NCI-H460 (cell line): ENCODE results near the gene TRERF1. TPM values are rescaled to one million over a fixed set of nuclear protein-coding genes. Genes with fewer than 3 reads are reported as not detected.
"Not testable (repeated sequence)": the region's sequence is repeated elsewhere in the genome, so short reads cannot be mapped to it uniquely, and the experiment has no call there.

Experiments used
- DNase-seq: peaks from one replicate; pipeline ENCODE4 v3.0.0-alpha.2; 2016; ENCODE audit warnings: low read depth; ENCODE audit errors: extremely low read depth
- polyA plus RNA-seq: library from polyadenylated mRNA; depleted of rRNA; stranded (reverse); fragments of >200 nt; gene quantifications from 2 replicates; pipeline ENCODE4 v1.2.3, GENCODE V29; 2014; cell fraction: nucleus; rRNA removed
- total RNA-seq: library from RNA; depleted of rRNA; stranded (reverse); fragments of >200 nt; shearing (Covaris generic); gene quantifications from 2 replicates; pipeline ENCODE4 v1.2.3, GENCODE V29; 2014; rRNA removed

TRERF1 gene
- 2.1 and 2.8 TPM in 2 replicates for total RNA-seq
- polyA plus RNA-seq, result 4.5 and 5.9 TPM in 2 replicates

- DNase-seq, result peak; percentile 45
Measured at GRCh38 chr6:42451333-42452170, at the start of gene TRERF1. Gene TRERF1, minus strand, starts transcription at chr6:42451926. Its CDS starts 182,336 bp downstream, at chr6:42269590.

GRCh38 chr6:42498473-42499128 lies 46.9 kb upstream of the TRERF1 start:
- DNase-seq, result no peak

GRCh38 chr6:42493914-42494539 lies 42.3 kb upstream of the TRERF1 start:
- DNase-seq, result no peak

GRCh38 chr6:42488129-42488528 lies 36.4 kb upstream of the TRERF1 start:
- DNase-seq, result peak; percentile 13

GRCh38 chr6:42484261-42484660 lies 32.5 kb upstream of the TRERF1 start:
- no peak for DNase-seq

GRCh38 chr6:42482174-42482573 lies 30.4 kb upstream of the TRERF1 start:
- no peak for DNase-seq

- DNase-seq, result no peak
Measured at GRCh38 chr6:42471714-42472113, 20.0 kb upstream of the TRERF1 start.

GRCh38 chr6:42471142-42471541 lies 19.4 kb upstream of the TRERF1 start:
- no peak for DNase-seq

GRCh38 chr6:42468273-42468672 lies 16.5 kb upstream of the TRERF1 start:
- no peak for DNase-seq

GRCh38 chr6:42467651-42468050 lies 15.9 kb upstream of the TRERF1 start:
- DNase-seq, result no peak

GRCh38 chr6:42466470-42466869 lies 14.7 kb upstream of the TRERF1 start:
- DNase-seq, result not testable (repeated sequence)

GRCh38 chr6:42462474-42462972 lies 10.8 kb upstream of the TRERF1 start:
- no peak for DNase-seq

- DNase-seq, result no peak
Measured at GRCh38 chr6:42460883-42461282, 9.2 kb upstream of the TRERF1 start.

- no peak for DNase-seq
Measured at GRCh38 chr6:42459888-42460287, 8.2 kb upstream of the TRERF1 start.

- DNase-seq, result no peak
Measured at GRCh38 chr6:42454428-42454791, 2.7 kb upstream of the TRERF1 start.

- no peak for DNase-seq
Measured at GRCh38 chr6:42453654-42454427, 2.1 kb upstream of the TRERF1 start.

- peak; percentile 50 for DNase-seq
Measured at GRCh38 chr6:42453031-42453653, 1.4 kb upstream of the TRERF1 start.

- DNase-seq, result peak; percentile 54
Measured at GRCh38 chr6:42452171-42453030, 675 bp upstream of the TRERF1 start.
